Left ventricle myocardium inferior (tissue), 1 donor: ENCODE results near the gene KASH5. TPM values are rescaled to one million over a fixed set of nuclear protein-coding genes. Genes with fewer than 3 reads are reported as not detected.

Experiments
- DNase-seq: peaks from one replicate; pipeline ENCODE4 v3.0.0-alpha.2; 2020
- H3K27ac ChIP-seq: fragments of 200-600 bp; replicated peaks from 2 replicates; pipeline ENCODE4 v1.8.0; 2021
- H3K27me3 ChIP-seq: fragments of 200-600 bp; 2 replicates; pipeline ENCODE4 v1.8.0; 2021; ENCODE audit warnings: low read depth
- H3K36me3 ChIP-seq: fragments of 200-600 bp; 2 replicates; pipeline ENCODE4 v1.8.0; 2021
- H3K4me1 ChIP-seq: fragments of 200-600 bp; 2 replicates; pipeline ENCODE4 v1.8.0; 2021
- H3K4me3 ChIP-seq: fragments of 200-600 bp; 2 replicates; pipeline ENCODE4 v1.8.0; 2021; ENCODE audit warnings: mild to moderate bottlenecking, moderate library complexity
- H3K9me3 ChIP-seq: fragments of 200-600 bp; replicated peaks from 2 replicates; pipeline ENCODE4 v1.8.0; 2021
- intact Hi-C: fragments of 100-400 bp; cut with micrococcal nuclease; formaldehyde crosslinking; loops from one replicate; pipeline ENCODE4 v1.11.0; 2022
- total RNA-seq: library from RNA; stranded (reverse); fragmentation: NEBNext Ultra II Directional; extraction: Animal tissue kit (Norgen Biotek cat#: 25700); gene quantifications from one replicate; pipeline ENCODE4 v1.2.1, GENCODE V29; 2021
- TF ChIP-seq, protein P1 (sequence below): fragments of 200-600 bp; IDR thresholded peaks from 2 replicates; pipeline ENCODE4 v1.8.0; 2021; ENCODE audit warnings: antibody characterized with exemption, mild to moderate bottlenecking, borderline replicate concordance
- donor health status: DM: no; HTN: yes; CAD: no; lungs with severe emphysema.

KASH5 gene
- total RNA-seq, 1 donor from 2014 or later, result not detected

DNA sequence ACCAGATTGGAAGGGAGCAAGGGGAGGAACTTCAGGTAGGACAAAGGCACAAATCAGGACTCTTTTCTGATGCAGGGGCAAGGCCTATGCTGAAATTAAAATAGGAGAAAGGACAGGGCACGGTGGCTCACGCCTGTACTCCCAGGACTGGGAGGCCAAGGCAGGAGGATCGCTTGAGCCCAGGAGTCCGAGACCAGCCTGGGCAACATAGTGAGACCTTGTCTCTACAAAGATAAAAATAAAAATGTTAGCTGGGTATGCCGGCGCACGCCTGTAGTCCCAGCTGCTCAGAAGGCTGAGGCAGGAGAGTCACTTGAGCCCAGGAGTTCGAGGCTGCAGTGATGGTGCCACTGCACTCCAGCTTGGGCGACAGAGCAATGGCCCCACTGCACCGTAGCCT is 47.6 kb downstream of the KASH5 start:
- no peaks in the 10 kb centered on the region for H3K36me3 ChIP-seq
- H3K27me3 ChIP-seq, result peaks cover 100% of the 10 kb centered on the region
- intact Hi-C loops, result no loop called here
- H3K9me3 ChIP-seq, result no peaks in the 10 kb centered on the region
- H3K4me3 ChIP-seq, result no peak overlapping the region
- DNase-seq, result no peak
- H3K27ac ChIP-seq, result no peak overlapping the region
- H3K4me1 ChIP-seq, result peaks cover 4% of the 10 kb centered on the region
- TF ChIP-seq, protein P1, sequence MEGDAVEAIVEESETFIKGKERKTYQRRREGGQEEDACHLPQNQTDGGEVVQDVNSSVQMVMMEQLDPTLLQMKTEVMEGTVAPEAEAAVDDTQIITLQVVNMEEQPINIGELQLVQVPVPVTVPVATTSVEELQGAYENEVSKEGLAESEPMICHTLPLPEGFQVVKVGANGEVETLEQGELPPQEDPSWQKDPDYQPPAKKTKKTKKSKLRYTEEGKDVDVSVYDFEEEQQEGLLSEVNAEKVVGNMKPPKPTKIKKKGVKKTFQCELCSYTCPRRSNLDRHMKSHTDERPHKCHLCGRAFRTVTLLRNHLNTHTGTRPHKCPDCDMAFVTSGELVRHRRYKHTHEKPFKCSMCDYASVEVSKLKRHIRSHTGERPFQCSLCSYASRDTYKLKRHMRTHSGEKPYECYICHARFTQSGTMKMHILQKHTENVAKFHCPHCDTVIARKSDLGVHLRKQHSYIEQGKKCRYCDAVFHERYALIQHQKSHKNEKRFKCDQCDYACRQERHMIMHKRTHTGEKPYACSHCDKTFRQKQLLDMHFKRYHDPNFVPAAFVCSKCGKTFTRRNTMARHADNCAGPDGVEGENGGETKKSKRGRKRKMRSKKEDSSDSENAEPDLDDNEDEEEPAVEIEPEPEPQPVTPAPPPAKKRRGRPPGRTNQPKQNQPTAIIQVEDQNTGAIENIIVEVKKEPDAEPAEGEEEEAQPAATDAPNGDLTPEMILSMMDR, result no peak

DNA sequence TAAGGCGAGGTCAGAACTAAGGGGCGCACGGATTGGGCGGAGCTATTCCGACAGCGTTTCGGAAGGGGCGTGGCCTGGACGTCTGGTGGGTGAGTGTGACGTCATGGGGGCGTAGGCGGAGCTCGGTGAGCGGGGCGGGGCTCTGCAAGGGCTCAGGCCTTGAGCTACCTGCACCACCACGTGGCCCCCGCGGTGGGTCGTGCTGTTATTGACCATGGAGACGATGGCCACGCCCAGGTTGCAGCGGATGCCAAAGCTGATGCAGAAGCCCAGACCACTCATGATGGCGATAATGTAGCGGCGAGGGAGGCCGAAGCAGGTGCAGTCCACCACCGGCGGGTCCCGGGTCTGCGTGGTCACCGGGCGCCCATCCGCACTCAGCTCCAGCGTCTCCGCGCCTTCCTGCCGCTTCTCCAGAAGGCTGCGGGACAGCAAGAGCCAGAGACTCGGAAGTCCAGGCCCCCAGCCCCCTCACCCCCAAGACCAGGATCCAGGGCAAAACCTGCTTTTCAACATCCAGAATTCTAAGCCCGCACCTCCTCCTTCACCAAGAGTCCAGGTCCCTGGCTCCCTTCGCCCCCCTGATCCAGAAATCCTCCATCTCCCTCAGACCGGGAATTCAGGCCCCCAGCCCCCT is 48.5 kb downstream of the KASH5 start:
- DNase-seq, result no peak
- intact Hi-C loops, result no loop called here
- no peaks in the 10 kb centered on the region for H3K9me3 ChIP-seq
- TF ChIP-seq, protein P1, result no peak
- no peak overlapping the region for H3K4me3 ChIP-seq
- peaks cover 5% of the 10 kb centered on the region for H3K4me1 ChIP-seq
- H3K27me3 ChIP-seq, result peaks cover 100% of the 10 kb centered on the region
- H3K27ac ChIP-seq, result no peak overlapping the region
- no peaks in the 10 kb centered on the region for H3K36me3 ChIP-seq

DNA sequence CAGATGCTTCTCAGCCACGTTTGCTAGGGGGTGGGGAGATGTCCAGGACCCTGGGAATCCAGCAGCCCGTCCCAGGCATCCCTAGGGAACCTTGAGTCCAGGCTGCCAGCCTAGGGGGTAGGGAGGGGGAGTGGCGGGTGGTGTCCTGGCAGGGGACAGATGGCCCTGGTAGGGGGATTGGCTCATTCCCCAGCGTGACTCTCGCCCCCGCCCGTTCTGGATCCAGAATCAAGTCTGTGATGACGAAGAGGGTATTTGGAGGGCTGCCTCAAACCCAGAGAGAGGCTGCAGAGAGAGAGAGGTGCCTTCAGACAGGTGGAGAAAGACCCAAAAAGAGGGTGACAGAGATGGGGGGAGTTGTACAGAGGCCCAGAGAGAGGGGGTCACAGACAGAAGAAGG is 49.2 kb downstream of the KASH5 start:
- H3K27me3 ChIP-seq, result peaks cover 100% of the 10 kb centered on the region
- no peaks in the 10 kb centered on the region for H3K36me3 ChIP-seq
- H3K4me3 ChIP-seq, result no peak overlapping the region
- peaks cover 9% of the 10 kb centered on the region for H3K4me1 ChIP-seq
- DNase-seq, result no peak
- TF ChIP-seq, protein P1, result no peak
- intact Hi-C loops, result no loop called here
- no peak overlapping the region for H3K27ac ChIP-seq
- H3K9me3 ChIP-seq, result no peaks in the 10 kb centered on the region

DNA sequence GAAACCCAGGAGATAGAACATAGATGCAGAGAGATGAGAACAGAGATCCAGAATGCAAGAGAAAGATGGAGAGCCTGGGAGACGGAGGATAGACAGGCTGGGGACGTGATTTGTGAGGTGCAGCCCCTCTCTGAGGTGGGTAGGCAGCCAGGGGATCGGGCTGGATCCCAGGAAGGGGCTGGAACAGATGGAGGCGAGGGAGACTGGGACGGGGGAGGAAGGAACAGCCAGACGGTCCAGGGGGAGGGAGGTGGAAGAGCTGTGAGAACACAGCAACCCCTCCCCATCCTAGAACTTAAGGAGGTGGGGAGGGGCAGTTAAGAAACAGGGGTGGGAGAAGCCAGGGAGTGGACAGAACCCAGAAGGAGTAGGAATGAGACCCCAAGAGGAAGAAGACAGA is 50.2 kb downstream of the KASH5 start:
- peaks cover 16% of the 10 kb centered on the region for H3K4me1 ChIP-seq
- H3K27me3 ChIP-seq, result peaks cover 93% of the 10 kb centered on the region
- intact Hi-C loops, result no loop called here
- H3K4me3 ChIP-seq, result no peak overlapping the region
- no peaks in the 10 kb centered on the region for H3K9me3 ChIP-seq
- TF ChIP-seq, protein P1, result no peak
- H3K36me3 ChIP-seq, result no peaks in the 10 kb centered on the region
- no peak for DNase-seq
- no peak overlapping the region for H3K27ac ChIP-seq

DNA sequence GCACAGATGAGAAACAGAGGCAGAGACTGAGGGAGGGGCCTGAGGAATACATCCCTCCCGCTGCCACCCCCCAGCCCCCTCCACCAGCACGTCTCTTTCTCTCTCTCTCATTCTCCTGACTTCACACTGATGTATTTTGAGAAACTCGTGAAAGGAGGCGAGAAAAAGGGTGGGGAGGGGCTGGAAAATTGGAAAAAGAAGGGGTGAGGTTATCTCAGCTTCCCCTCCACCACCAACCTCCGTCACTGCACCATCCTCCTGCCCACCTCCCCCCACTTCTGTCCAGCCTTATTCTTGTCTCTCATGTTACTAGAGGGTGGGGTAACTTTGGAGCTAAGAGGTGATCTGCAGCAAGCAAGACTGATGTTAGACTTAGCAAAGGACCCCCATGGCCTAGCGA is 51.8 kb downstream of the KASH5 start:
- TF ChIP-seq, protein P1, result no peak
- peaks cover 26% of the 10 kb centered on the region for H3K4me1 ChIP-seq
- H3K9me3 ChIP-seq, result no peaks in the 10 kb centered on the region
- intact Hi-C loops, result loop anchor here (10.0 kb wide), 1 partner anchor 45 kb away; no protein-coding TSS in a partner anchor
- DNase-seq, result no peak
- no peaks in the 10 kb centered on the region for H3K36me3 ChIP-seq
- peak overlapping the region; percentile 83 for H3K4me3 ChIP-seq
- no peak overlapping the region for H3K27ac ChIP-seq
- peaks cover 77% of the 10 kb centered on the region for H3K27me3 ChIP-seq
